Activated CD4-positive, alpha-beta memory T cell treated with anti-CD3 and anti-CD28 coated beads for 36 hours (primary cell): ENCODE measurements around the gene ARHGAP26. TPM values are rescaled to one million over a fixed set of nuclear protein-coding genes. Genes with fewer than 3 reads are reported as not detected.

Experiments used
- CTCF ChIA-PET: fragments of 350-600 bp; sonication (Branson Sonifier 250); formaldehyde crosslinking; loops from one replicate; lab custom pipeline; 2021; ENCODE audit warnings: antibody characterized with exemption, inconsistent platforms; lab: Charles Lee
- POLR2A ChIA-PET: fragments of 350-600 bp; sonication (Branson Sonifier 250); formaldehyde crosslinking; loops from one replicate; lab custom pipeline; 2021; ENCODE audit warnings: antibody characterized with exemption; lab: Charles Lee
- DNase-seq: peaks from one replicate; pipeline ENCODE4 v3.0.0-alpha.2; 2020
- H3K27ac Mint-ChIP-seq: one replicate; pipeline ENCODE4 v1.8.0; 2021; ENCODE audit warnings: mixed read lengths
- H3K27me3 Mint-ChIP-seq: one replicate; pipeline ENCODE4 v1.8.0; 2021; ENCODE audit warnings: mixed read lengths
- H3K36me3 Mint-ChIP-seq: one replicate; pipeline ENCODE4 v1.8.0; 2021; ENCODE audit warnings: mixed read lengths
- H3K4me1 Mint-ChIP-seq: one replicate; pipeline ENCODE4 v1.8.0; 2021; ENCODE audit warnings: low read depth, mixed read lengths
- H3K4me3 Mint-ChIP-seq: one replicate; pipeline ENCODE4 v1.8.0; 2021; ENCODE audit warnings: mild to moderate bottlenecking, mixed read lengths
- H3K9me3 Mint-ChIP-seq: one replicate; pipeline ENCODE4 v1.8.0; 2021; ENCODE audit warnings: mixed read lengths
- intact Hi-C: fragments of 100-400 bp; cut with micrococcal nuclease; formaldehyde crosslinking; loops from one replicate; pipeline ENCODE4 v1.15.1; 2023
- total RNA-seq, 2 experiments: library from RNA; stranded (reverse); gene quantifications; one replicate each; pipeline ENCODE4 v1.2.3, GENCODE V29; 2021

Gene ARHGAP26
- total RNA-seq, 2 experiments from 2014 or later, result 16.4 to 16.9 TPM

DNA sequence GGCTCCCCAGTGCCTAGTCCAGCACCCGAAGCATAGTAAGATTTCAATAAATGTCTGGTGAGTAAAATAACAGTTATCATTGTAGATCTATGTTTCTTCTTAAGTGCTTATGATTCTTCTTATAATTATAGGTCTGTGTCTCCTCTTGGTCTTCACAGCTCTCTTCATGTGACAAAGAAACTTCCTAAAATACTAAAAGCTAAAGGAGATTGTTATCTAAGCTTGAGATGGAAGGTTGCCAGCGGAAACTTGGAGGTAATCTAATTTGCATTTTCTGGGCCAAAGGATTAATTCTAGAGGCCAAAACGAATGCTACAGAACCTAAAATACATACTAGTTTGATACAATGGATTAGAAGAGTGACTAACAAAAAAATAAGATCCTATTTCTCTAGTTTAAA, 13.6 kb upstream of the ARHGAP26 start:
- no peak for DNase-seq
- intact Hi-C loops, result no loop called here
- no peak overlapping the region for H3K4me3 Mint-ChIP-seq
- peaks cover 19% of the 10 kb centered on the region for H3K4me1 Mint-ChIP-seq
- ChIA-PET POLR2A (no interaction called here), CTCF (interaction anchor here (0.7 kb wide), 1 partner anchor 43 kb away, joined by 3 read pairs; no protein-coding TSS in a partner anchor)
- no peaks in the 10 kb centered on the region for H3K36me3 Mint-ChIP-seq
- no peaks in the 10 kb centered on the region for H3K9me3 Mint-ChIP-seq
- H3K27me3 Mint-ChIP-seq, result peaks cover 2% of the 10 kb centered on the region
- H3K27ac Mint-ChIP-seq, result no peak overlapping the region

DNA sequence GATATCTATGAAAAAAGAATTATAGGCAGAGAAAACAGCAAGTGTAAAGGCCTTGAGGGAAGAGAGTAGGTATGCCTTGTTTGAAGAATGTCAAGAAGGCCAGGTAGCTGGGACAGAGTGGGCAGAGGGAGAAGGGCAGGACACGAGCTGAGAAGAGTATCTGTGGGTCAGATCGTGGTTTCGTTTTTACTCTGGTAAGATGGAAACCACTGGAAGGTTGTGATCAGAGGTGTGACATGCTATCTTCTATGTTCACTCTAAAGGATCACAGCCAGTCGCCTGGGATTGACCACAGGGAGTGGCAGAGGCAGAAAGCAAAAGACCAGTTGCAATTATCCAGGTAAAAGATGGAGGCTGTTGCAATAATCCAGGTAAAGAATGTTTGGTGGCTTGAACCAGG, 12.6 kb upstream of the ARHGAP26 start:
- ChIA-PET CTCF (interaction anchor here (1.8 to 2.0 kb wide), 2 partner anchors 8 to 123 kb away, joined by 6 to 8 read pairs; no protein-coding TSS in a partner anchor), POLR2A (no interaction called here)
- intact Hi-C loops, result no loop called here
- H3K27me3 Mint-ChIP-seq, result peaks cover 2% of the 10 kb centered on the region
- no peaks in the 10 kb centered on the region for H3K36me3 Mint-ChIP-seq
- no peak for DNase-seq
- no peak overlapping the region for H3K4me3 Mint-ChIP-seq
- no peak overlapping the region for H3K27ac Mint-ChIP-seq
- H3K9me3 Mint-ChIP-seq, result no peaks in the 10 kb centered on the region
- H3K4me1 Mint-ChIP-seq, result peaks cover 19% of the 10 kb centered on the region

DNA sequence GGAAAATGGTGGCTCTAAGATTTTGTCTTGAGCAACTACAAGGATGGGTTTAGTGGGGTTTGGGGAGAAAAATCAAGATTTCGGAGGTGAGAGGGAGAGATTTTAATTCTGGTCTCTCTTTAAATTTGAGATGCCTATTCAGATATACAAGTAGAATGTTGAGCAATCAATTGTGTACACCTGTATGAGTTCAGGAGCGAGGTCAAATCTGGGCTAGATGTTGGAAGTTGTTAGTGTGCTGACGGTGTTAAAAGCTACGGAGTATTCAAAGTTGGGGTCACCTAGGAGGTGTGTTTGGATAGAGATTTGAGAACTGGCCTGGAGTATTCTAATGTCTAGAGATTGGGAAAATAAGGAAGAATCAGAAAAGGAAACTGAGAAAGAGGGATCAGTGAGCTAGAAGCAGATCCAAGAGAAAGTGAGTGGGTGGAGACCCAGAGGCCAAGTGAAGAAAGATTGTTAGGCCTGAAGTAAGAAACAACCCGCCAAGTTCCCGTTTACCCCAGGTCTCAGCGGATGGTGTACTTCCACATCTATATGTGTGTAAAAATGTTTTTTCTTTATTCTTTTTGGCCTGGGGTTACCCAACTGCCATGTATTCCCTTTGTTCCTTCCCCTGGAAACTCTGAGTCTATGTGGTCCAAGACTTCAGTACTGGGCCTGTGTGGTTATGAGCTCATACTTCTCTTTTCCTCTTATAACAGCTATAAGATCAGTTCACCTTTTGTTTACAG, 11.9 kb upstream of the ARHGAP26 start:
- DNase-seq, result no peak

DNA sequence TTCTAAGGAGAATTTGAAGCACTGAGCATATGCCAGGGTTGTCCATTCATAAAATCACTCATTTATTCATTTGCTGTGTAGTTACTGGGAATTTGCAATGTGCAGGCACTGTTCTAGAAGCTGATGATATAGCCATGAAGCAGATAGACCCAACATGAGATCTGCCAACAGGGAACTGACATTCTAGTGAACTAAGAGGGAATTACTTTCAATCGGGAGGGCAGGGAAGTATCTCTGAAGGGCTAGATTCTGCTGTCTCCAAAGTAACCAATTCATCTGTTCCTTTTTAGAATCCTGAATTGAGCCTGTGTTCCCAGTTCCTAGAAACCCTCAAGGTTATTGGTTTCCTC, 11.4 kb upstream of the ARHGAP26 start:
- no peaks in the 10 kb centered on the region for H3K36me3 Mint-ChIP-seq
- POLR2A ChIA-PET, result no interaction called here
- CTCF ChIA-PET, result interaction anchor here (0.8 to 2.0 kb wide), 4 partner anchors 9 to 122 kb away, joined by 4 to 8 read pairs (median 6); no protein-coding TSS in a partner anchor

More for the DNA sequence above, 11.9 kb upstream of the ARHGAP26 start:
- no peak overlapping the region for H3K27ac Mint-ChIP-seq
- peaks cover 2% of the 10 kb centered on the region for H3K27me3 Mint-ChIP-seq
- no peaks in the 10 kb centered on the region for H3K9me3 Mint-ChIP-seq
- intact Hi-C loops, result no loop called here
- H3K4me3 Mint-ChIP-seq, result no peak overlapping the region
- no peaks in the 10 kb centered on the region for H3K36me3 Mint-ChIP-seq
- peaks cover 19% of the 10 kb centered on the region for H3K4me1 Mint-ChIP-seq
- ChIA-PET CTCF (interaction anchor here (0.8 to 2.0 kb wide), 3 partner anchors 9 to 122 kb away, joined by 6 to 8 read pairs (median 6); no protein-coding TSS in a partner anchor), POLR2A (no interaction called here)

GRCh38 chr5:142763701-142764100, 6.5 kb upstream of the ARHGAP26 start:
- POLR2A ChIA-PET, result interaction anchor here (0.6 kb wide), 1 partner anchor 22 kb away, joined by 4 read pairs; no protein-coding TSS in a partner anchor
- no peak for DNase-seq

More for the DNA sequence above, 11.4 kb upstream of the ARHGAP26 start:
- intact Hi-C loops, result no loop called here
- Mint-ChIP-seq H3K27ac (no peak overlapping the region), H3K27me3 (no peaks in the 10 kb centered on the region), H3K4me3 (no peak overlapping the region), H3K4me1 (peaks cover 19% of the 10 kb centered on the region), H3K9me3 (no peaks in the 10 kb centered on the region)
- DNase-seq, result no peak

GRCh38 chr5:142767178-142767577, 3.0 kb upstream of the ARHGAP26 start:
- ChIA-PET CTCF (interaction anchor here (1.3 to 7.2 kb wide), 4 partner anchors 53 to 121 kb away, joined by 3 to 42 read pairs (median 22); no protein-coding TSS in a partner anchor), POLR2A (no interaction called here)
- peaks cover 22% of the 10 kb centered on the region for H3K4me1 Mint-ChIP-seq
- no peak overlapping the region for H3K27ac Mint-ChIP-seq
- H3K9me3 Mint-ChIP-seq, result no peaks in the 10 kb centered on the region
- no peak for DNase-seq
- H3K4me3 Mint-ChIP-seq, result no peak overlapping the region
- intact Hi-C loops, result no loop called here
- H3K36me3 Mint-ChIP-seq, result no peaks in the 10 kb centered on the region
- H3K27me3 Mint-ChIP-seq, result no peaks in the 10 kb centered on the region

More at GRCh38 chr5:142763701-142764100, 6.5 kb upstream of the ARHGAP26 start:
- no peaks in the 10 kb centered on the region for H3K9me3 Mint-ChIP-seq
- no peaks in the 10 kb centered on the region for H3K36me3 Mint-ChIP-seq
- H3K27me3 Mint-ChIP-seq, result no peaks in the 10 kb centered on the region
- CTCF ChIA-PET, result interaction anchor here (1.1 to 2.2 kb wide), 4 partner anchors 15 to 116 kb away, joined by 3 to 10 read pairs (median 6); no protein-coding TSS in a partner anchor
- no peak overlapping the region for H3K4me3 Mint-ChIP-seq
- H3K27ac Mint-ChIP-seq, result no peak overlapping the region
- intact Hi-C loops, result no loop called here
- H3K4me1 Mint-ChIP-seq, result peaks cover 5% of the 10 kb centered on the region

DNA sequence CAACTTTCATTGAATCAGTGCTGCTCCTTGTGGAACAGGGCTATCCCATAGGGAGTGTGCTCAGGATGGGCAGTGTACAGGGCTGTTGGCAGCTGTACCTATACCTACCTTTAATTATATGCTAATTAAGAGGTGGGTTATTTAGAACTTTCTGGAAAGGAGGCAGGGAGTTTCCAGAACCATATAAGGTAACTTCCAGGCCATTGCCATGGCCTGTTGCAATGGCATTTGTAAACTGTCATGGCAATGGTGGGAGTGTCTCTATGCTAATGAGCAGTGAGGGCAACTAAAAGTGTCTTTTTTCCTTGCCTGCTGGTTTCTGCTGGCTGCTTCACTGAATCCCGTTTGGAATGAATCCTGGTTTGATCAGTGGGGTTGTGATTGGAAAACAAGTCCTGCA, 2.3 kb upstream of the ARHGAP26 start:
- no peak for DNase-seq
- Mint-ChIP-seq H3K36me3 (no peaks in the 10 kb centered on the region), H3K27ac (no peak overlapping the region), H3K4me1 (peaks cover 29% of the 10 kb centered on the region), H3K4me3 (no peak overlapping the region), H3K9me3 (no peaks in the 10 kb centered on the region), H3K27me3 (no peaks in the 10 kb centered on the region)
- intact Hi-C loops, result no loop called here
- POLR2A ChIA-PET, result no interaction called here
- CTCF ChIA-PET, result interaction anchor here (1.3 to 7.2 kb wide), 4 partner anchors 54 to 120 kb away, joined by 3 to 42 read pairs (median 22); no protein-coding TSS in a partner anchor

DNA sequence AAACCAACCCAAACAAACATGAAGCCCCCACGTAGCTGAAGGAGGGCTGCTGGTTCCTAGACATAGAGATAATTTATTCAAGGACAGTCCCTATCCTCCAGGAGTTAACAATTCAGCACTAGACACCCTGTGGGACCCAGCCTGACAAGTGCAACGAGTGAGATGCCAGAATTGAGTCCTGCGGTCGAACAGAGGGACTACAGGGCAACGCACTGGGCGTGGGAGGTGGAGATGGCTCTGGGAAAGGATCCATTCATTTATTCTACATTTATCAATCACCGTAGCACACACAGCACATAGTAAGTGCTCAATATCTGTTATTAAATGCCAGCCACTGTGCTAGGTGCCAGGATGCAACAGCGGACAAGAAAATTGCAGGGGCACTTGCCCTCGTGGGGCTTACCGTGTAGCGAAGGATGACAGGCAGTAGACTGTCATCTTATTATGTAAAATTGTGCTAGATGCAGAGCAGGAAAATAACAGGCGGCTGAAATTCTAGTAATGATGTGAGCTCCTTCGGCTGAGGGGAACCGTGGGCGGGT, 855 bp upstream of the ARHGAP26 start:
- DNase-seq, result peak; percentile 66
- ChIA-PET CTCF (interaction anchor here (0.6 to 7.2 kb wide), 14 partner anchors 10 to 1390 kb away, joined by 3 to 43 read pairs (median 10); no protein-coding TSS in a partner anchor), POLR2A (interaction anchor here (1.1 to 4.5 kb wide), 4 partner anchors 14 to 58 kb away, joined by 3 to 48 read pairs (median 12); no protein-coding TSS in a partner anchor)
- Mint-ChIP-seq H3K9me3 (no peaks in the 10 kb centered on the region), H3K4me1 (peaks cover 39% of the 10 kb centered on the region), H3K4me3 (peak overlapping the region; percentile 85), H3K27me3 (no peaks in the 10 kb centered on the region), H3K36me3 (no peaks in the 10 kb centered on the region), H3K27ac (peak overlapping the region; percentile 68)
- intact Hi-C loops, result loop anchor here (1.0 kb wide), 2 partner anchors 53 to 98 kb away; no protein-coding TSS in a partner anchor

GRCh38 chr5:142770650-142771609, 753 bp downstream of the ARHGAP26 start:
- Mint-ChIP-seq H3K36me3 (no peaks in the 10 kb centered on the region), H3K4me1 (peaks cover 43% of the 10 kb centered on the region), H3K4me3 (peak overlapping the region; percentile 92), H3K27ac (peak overlapping the region; percentile 78), H3K27me3 (no peaks in the 10 kb centered on the region), H3K9me3 (no peaks in the 10 kb centered on the region)
- intact Hi-C loops, result loop anchor here (1.0 to 10.0 kb wide), 3 partner anchors 12 to 664 kb away; no protein-coding TSS in a partner anchor
- POLR2A ChIA-PET, result interaction anchor here (1.6 to 4.5 kb wide), 4 partner anchors 13 to 56 kb away, joined by 5 to 48 read pairs (median 13); no protein-coding TSS in a partner anchor
- peak; percentile 70 for DNase-seq
- CTCF ChIA-PET, result interaction anchor here (0.7 to 7.2 kb wide), 17 partner anchors 9 to 810 kb away, joined by 3 to 43 read pairs (median 10); no protein-coding TSS in a partner anchor

DNA sequence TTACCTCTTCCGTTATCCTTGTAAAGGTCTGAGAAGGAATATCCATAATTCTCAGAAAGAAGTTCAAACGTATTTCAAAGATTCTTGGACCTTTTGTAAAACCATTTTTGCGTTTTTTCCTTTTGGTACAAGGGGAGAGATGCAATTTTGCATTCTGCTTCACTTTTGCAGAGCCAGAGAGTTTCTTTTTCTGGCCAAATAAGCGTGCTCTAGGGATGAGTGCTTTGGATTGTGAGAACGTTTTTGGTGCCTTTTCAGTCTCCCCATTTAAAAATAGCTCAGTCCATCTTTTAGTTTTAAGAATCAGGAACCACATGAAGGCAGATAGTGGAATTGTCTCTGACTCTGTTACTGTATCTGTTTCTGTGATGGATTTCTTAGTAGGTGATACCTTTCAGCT, 1.5 kb downstream of the ARHGAP26 start:
- intact Hi-C loops, result loop anchor here (2.0 to 10.0 kb wide), 2 partner anchors 55 to 663 kb away; no protein-coding TSS in a partner anchor
- Mint-ChIP-seq H3K4me1 (peaks cover 43% of the 10 kb centered on the region), H3K36me3 (no peaks in the 10 kb centered on the region), H3K9me3 (no peaks in the 10 kb centered on the region), H3K27me3 (no peaks in the 10 kb centered on the region), H3K4me3 (peak overlapping the region; percentile 92), H3K27ac (no peak overlapping the region)
- DNase-seq, result no peak
- ChIA-PET POLR2A (interaction anchor here (3.3 to 4.5 kb wide), 2 partner anchors 12 to 55 kb away, joined by 20 to 48 read pairs; no protein-coding TSS in a partner anchor), CTCF (interaction anchor here (0.6 to 7.2 kb wide), 13 partner anchors 10 to 810 kb away, joined by 3 to 43 read pairs (median 6); no protein-coding TSS in a partner anchor)
